ENCODE data around the gene CPN2.

Gene CPN2

DNA sequence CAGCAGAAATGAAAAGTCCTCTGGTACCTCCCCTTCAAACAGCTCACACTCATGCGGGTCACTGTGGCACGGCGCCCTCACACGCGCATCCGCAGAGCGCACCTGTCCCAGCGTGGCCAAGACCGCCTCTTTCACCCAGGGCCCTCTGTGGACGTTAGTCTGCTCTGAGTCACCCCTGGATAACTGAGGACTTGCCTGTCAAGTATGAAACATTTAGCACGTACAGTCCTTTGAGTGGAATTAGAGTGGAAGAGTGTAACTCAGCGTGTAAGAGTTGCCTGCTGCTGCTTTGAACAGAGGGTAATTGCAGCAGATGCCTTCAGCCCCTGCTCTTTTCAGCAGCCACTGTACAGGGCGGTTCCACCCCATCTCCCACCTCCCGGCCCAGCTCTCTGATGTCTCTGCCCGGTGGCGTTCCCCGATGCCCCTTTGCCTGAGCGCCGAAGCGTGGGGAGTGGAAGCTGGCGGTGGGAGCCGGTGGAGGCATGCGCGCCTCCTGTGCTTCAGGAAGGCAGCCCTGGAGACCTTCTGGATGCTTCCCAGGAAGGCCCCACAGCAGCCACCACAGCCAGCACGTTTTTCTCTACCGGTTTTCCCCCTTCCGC lies 23.0 kb downstream of the CPN2 start:
- no peak for DNase-seq (ENCODE audit: low read depth in 2 of 2)

DNA sequence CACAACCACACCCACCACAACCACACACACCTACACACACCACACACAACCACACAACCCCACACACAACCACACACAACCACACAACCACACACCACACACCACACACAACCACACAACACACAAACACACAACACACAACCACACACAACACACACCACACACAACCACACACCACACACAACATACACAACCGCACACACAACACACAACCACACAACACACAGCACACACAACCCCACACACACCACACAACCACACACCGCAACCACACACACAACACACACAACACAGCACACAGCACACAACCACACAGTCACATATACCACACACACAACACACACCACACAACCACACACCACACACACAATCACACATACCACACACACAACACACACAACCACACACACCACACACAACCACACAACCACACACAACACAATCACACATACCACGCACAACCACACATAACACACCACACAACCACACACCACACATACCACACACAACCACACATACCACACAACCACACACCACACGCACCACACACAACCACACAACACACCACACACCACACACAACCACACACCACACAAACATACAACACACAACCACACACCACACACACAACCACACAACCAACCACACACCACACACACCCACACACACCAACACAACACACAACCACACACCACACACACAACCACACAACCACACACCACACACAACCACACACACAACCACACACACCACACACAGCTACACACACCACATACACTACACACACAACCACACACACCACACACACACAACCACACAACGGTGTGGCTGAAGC lies 23.7 kb downstream of the CPN2 start:
- no peak for DNase-seq (ENCODE audit: low read depth in 2 of 2)

DNA sequence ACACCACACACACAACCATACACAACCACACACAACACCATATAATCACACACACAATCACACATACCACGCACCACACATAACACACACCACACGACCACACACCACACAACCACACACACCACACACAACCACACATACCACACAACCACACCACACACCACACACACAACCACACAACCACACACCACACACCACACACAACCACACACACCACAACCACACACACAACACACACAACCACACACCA lies 24.2 kb downstream of the CPN2 start:
- DNase-seq (ENCODE audit: low read depth in 2 of 2): no peak

DNA sequence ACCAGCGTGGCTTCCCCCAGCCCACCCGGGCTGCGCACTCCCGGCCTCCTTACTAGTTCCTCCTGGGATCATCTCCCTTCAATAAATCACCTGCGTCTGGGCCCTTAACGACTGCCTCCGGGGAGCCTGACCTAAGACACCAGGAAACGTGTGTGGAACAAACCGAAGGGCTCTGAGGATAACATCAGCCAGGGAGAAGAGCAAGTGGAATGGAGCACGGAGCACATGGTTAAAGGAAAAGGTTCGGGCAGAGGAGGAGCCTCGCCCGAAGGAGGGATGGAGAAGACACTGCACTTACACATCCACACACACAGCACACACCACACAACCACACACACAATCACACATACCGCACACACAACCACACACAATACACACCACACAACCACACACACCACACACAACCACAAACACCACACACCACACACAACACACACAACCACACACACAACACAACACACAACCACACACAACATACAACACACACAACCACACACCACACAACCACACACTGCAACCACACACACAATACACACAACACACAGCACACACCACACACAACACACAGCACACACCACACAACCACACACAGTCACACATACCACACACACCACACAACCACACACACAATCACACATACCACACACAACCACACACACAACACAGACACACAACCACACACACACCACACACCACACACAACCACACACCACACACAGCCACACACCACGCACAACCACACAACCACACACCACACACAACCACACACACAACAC lies 24.7 kb downstream of the CPN2 start:
- DNase-seq (ENCODE audit: low read depth in 2 of 2): no peak

DNA sequence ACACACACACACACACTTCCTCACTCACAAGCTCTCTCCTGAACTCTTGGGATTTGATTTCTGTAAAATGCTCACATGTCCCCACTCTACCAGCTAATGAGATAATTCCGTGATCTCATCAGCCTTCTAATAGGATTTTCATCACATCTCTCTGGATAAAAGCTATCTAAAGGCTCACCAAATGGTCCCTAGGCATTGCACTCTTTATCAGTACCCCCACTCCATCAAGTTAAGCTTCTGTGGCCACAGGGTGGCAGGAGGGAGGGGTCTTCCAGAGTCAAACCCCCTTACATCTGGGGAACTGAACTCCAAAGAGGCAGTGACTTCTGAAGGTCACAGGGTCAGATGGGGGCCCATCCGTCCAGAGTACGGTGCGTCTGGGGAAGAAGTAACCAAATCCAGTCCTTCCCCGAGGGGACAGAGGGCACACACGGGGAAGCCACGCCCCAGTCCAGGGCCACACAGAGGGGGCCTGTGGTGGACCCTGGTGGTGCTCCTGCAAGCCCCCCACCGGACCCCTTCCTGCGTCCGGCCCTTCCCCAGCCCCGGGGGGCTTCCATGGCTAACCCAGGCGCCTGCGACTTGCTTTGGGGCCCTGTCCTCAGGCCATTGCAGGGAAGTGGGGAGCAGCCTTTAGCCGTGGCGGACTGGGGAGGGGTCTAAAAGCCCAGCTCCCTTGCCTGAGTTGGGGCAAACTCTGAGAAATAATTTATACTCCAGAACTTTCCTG lies 25.5 kb downstream of the CPN2 start:
- DNase-seq (ENCODE audit: low read depth in 2 of 2): no peak

DNA sequence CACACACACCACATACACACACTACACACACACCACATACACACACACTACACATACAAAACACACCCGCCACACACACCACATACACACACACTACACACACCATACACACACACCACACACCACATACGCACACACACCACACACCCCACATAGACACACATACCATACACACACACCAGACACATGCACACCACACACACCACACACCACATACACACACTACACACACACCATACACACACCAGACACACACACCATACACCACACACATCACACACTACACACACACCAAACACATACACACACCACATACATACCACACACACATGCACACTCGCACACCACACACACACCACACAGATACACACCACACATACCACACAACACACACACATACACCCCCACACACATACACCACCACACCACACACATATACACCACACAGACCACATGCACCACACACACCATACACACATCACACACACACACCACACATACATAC lies 26.3 kb downstream of the CPN2 start:
- no peak for DNase-seq (ENCODE audit: low read depth in 2 of 2)

DNA sequence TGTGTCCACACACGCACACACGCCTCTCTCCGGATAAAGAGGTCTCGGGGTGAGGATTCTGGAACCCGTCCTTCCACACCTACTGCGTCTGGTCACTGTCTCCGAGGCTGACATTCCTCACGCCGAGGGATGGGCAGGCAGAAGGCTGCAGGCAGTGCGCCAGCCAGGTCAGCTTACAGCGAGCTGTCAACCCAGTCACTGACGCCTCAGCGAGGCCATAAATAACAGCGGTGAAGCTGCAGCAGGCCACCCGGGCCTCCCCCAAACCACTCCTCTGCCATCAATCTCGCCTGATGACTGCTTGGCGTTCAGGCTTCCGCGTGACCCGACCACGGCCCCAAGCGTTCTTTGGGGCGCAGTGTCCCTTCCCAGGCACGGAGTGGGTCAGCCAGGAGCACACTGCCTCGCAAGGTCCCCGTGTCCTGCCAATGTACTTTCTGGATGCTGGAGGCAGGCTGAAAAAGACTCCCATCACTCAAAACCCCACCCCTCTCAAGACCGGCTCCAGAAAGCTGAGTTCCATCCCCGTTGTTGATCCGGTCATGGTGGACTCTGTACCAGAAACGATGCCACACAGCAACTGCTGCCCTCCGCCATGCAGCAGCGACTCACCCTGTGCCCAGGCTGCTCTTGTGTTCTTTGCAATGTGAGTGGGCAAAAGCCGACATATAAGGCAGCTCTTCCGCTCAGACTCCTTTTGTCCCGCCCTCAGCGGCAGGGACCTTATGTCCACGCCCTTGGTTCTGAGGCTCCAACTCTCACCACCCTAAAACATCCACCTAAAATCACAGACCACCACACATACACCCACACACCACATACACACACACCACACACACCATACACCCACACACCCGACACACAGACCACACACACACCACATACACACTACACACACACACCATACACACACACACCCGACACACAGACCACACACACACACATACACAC lies 27.1 kb downstream of the CPN2 start:
- DNase-seq (ENCODE audit: low read depth in 2 of 2): peak in 1 of 2 donors; percentile 18

DNA sequence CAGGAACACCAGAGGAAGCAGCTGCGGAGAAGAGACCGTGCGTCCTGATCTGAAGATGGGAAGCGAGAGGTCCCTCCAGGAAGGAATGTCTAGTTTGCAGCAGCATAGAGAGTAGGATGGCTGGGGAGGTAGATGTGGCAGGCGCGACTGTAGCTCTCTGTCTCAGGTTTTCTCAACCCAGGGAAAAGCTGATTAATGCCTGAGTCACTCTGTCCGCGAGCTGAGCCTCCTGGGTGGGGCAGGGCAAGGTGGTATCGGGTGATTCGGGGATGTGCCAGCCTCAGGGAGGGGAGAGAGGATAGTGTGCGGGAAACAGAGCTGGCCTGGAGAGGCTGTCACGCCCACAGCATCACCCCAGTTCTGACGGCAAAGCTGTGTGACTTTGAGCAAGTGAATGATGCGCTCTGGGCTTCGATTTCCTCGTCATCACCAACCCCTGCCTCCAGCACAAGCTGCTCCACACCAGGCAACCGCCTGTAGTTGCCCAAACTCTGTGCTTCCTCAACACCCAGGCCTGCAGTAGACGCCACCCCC lies 28.4 kb downstream of the CPN2 start:
- DNase-seq (ENCODE audit: low read depth in 2 of 2): no peak

DNA sequence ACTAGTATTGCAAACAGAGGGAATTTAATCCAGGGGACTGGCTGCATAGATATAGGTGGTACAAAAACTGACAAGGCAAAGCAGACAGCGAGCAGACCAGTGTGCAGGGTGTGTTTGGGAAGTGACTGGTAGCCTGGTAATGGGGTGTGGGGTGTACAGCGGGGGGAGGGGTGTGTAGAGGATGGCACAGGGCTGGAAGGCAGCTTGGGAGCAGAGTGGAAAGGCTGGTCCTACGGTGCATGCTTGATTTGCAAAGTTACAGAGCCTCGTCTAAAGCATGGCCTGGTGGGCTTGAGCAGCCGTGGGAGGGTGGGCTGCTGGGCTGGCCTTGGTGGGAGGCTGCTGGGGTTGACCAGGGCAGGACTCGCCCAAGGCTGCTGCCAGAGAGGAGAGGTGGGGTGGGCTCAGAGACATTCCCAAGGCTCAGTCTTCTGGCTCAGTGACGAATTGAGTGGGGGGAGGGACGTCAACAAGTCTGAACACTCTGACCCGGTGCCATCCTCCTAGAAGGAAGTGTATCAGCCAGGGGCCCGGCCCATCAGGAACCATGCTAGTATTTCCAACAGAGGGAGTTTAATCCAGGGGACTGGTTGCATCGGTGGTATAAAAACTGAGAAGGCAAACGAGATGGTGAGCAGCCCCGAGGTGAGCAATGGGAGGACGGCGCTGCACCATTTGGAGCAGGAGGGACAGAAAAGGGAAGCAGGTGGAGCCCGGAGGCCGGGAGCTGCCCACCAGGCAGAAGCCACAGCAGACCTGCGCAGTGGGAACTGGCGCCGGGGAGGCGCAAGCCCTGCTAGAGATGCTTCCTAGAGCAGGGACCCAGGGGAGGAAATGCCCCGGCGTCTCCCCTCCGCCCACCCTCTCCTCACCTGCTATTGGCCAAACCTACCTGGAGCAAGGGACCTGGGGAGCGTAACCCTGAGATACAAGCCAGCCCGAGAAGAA lies 29.2 kb downstream of the CPN2 start:
- no peak for DNase-seq (ENCODE audit: low read depth in 2 of 2)

DNA sequence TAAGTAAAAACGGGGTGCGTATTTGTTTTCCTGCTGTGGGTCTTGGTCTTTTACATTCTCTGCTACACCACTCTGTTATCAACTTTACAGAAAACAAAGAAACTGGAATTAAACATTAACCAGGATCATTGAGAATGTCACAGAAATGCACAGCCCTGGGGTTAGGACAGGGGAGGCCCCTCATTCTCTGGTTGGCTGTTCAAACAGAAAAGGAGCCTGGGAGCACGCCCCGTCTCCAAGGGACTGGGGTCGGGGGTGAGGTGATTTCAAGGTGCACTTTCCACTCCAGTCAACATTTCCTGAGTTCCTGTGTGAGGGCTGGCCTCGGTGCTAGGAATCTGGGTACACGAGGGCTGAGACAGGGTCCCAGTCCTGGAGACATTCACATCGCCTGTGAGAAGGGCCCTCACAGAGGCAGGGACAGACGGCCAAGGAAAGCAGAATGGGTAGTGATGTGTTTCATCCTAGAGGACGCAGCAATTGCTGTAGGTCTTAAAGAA lies 30.3 kb downstream of the CPN2 start:
- no peak for DNase-seq (ENCODE audit: low read depth in 2 of 2)

DNA sequence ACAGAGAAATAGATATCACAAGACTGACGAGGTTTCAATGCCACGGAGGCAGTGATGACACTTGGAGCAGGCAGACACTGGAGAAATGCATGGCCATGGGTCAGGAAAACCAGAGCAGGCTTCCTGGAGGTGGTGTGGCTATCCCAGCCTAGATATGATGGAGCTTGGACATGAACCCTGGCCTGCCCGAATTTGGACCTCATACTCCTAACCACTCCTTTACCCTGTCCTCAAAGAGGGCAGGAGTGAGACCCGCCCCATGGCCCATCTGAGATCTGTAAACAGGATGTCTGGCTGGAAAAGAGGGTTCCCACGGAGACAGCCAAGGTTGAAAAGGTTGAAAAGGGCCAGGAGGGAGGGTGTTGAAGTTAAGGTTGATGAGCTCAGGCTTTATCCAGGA lies 31.0 kb downstream of the CPN2 start:
- no peak for DNase-seq (ENCODE audit: low read depth in 2 of 2)

DNA sequence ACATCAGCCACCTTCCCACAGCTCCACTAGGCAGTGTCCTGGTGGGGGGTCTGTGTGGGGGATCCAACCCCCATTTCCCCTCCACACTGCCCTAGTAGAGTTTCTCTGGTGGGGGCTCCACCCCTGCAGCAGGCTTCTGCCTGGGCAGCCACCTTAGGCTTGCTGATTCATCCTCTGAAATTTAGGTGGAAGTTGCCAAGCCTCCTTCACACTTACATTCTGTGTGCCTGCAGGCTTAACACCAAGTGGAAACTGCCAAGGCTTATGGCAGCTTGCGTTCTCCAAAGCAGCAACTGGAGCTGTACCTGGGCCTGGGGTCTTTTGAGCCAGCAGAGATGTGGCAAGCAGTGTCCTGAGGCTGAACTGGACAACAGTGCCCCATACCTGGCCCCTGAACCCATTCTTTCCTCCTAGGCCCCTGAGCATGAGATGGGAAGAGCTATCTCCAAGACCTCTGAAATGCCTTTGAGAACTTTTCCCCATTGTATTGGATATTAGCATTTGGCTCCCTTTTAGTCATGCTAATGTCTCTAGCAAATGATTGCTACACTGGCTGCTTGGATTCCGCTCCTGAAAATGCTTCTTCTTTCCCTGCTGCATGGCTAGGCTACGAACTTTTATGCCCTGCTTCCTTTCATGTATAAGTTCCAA lies 32.5 kb downstream of the CPN2 start:
- no peak for DNase-seq (ENCODE audit: low read depth in 2 of 2)

DNA sequence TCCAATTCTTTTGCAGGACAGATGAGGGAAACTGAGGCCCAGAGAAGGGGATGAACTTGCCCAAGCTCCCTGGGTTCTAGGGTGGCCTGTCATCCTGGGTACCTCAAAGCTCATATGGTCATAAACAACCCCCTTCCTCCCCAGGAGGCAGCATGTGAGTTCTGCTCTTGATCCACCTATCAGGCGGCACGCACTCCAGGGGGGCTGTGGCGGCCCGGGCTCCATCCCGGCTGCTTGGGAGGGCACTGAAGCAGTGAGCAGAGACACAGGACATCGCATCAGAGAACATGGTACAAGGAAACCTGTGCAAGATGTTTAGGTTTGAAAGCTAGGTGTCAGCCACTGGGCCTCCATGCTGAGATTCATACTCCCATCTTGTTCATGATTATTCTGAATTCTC lies 34.2 kb downstream of the CPN2 start:
- no peak for DNase-seq (ENCODE audit: low read depth in 2 of 2)

DNA sequence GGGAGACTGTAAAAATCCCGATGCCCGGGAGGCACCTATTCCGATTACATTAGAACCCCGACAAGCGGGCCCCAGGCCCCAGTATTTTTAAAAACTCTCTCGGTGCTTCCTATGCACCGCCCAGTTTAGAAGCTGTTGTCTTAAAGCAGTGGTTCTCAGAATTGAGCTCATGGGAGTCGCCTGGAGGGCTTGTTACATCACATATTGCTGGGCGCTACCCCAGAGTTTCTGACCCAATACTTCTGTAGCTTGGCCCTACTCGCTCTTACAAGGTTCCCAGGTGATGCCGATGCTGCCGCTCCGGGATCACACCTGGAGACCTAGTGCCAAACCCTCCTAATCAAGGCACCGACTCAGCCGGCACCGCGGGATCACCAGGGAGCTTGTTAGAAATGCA lies 35.2 kb downstream of the CPN2 start:
- no peak for DNase-seq (ENCODE audit: low read depth in 2 of 2)

DNA sequence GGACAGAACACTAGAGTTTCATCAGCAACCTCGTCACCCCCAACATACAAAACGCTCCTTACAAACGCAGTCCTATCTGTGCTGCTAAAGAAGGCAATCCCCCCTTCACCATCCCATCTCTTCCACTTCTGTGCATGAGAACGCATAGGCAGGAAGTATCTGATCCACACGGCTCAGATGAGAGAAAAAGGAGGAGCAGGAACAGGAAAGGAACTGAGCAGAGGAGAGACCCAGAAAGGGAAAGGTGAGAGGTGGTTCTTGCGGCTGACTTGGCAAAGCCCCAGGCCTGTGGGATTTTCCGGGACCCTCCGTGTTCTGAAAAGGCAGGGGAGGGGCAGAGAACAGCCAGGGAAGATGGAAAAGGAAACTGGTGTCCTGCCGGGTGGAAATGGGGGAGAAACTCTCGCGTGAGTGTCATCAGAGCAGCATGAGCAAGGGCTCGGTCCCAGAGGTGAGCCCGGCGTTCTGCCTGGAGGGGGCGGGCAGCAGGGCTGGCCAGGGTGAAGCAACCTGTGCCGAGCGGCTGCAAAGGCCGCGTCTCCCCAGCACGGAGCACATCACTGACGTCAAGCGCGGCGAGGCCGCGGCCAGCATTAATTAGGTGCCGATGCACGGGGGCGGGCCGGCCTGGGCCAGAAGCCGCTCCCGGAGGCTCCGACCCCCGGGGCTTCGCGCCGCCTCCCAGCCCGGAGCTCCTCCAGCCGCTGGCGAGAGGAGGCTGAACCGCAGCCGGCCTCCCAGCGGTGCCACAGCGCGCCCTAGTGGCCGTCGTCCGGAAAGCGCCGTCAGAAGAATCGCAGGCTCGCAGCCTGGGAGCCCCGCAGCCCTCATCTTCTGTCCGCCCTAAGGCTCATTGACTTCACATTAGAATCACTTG lies 35.8 kb downstream of the CPN2 start:
- DNase-seq (ENCODE audit: low read depth in 2 of 2): peak; percentile 62

DNA sequence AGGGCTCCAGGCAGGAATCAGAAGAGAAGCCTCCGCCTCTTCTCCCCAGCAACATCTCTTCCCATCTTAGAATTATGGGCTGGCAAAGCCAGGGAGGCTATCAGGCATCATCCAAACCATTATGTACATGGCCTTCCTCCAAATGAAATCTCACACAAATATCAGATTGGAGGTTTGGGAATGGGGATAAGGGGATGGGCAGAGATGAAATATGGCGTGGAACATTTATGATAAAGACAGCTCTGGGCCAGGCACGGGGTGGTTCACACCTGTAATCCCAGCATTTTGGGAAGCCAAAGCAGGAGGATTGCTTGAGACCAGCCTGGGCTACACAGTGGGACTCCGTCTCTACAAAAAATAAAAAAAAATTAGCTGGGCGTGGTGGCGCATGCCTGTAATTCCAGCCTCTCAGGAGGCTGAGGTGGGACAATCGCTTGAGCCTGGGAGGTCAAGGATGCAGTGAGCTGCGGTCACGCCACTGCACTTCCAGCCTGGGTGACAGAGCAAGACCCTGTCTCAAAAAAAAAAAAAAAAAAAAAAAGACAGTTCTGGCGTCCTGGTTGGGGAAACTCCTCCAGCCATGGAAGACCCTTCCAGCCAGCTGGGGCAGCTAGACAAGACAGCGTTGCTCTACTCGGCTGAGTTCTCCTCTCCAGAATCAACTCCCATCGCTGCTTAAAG lies 36.6 kb downstream of the CPN2 start:
- DNase-seq (ENCODE audit: low read depth in 2 of 2): no peak

Measured in stimulated activated CD8-positive, alpha-beta memory T cell treated with anti-CD3 and anti-CD28 coated beads, Interleukin-15, amount 100 ng/mL, for 4 hours (primary cell).